Right hindlimb (tissue), 1 donor: Measurements from ENCODE around the gene CACNB3.
A peak's percentile ranks its signal among the peaks of the same experiment; 100 is the strongest.

Experiments used
- DNase-seq: peaks from one replicate; pipeline ENCODE4 v3.0.0-alpha.2; 2018

CACNB3 gene

DNA sequence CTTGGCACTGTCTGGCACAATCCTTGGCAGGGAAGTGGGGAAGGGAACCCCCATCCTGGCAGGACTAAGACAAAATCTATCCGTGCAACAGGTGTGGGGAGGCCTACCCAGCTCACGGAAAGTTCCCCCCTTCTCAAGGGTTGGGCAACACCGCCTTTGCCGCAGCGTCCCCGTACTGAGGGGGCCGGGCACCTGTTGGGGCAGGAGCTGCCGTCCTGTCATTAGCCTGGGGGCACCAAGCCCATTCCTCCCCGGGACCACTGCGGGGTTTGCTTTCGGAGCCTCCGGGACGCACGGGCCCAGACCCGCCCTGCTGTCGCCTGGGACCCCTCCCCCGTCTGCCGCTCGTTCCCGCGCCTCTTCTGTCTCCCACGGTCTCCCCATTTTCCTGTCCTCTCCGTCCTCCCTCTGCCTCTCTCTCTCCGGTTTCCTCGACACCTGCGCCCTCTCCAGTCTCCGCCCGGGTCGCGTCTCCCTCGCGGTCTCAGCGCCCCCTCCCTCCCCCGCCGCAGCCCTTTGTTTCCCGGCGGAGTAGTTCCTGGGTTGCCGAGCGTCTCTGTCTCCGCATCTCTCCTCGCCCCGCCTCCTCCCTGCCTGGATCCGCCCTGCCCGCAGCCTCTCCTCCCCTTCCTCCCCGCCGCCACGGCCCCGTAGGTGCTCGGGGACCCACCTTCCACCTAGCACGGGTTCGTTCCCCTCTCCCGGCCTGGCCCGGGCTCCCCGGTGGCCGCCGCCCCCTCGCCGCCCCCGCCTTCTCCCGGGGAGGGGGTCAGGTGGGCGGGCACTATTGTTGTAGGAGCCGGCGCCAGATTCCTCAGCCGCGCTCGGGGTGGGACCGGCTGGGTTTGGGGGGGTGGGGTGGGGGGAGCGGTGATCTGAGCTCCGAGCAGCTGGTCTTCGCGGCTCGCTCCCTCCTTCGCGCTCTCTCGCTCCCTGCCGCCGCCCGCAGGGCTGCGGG is at the start of gene CACNB3:
TSS of gene CACNB3 (plus strand) at position 624 of the 958 bp plus-strand sequence. CDS start 434 bp downstream, outside the sequence.
- DNase-seq: peak; percentile 80

DNA sequence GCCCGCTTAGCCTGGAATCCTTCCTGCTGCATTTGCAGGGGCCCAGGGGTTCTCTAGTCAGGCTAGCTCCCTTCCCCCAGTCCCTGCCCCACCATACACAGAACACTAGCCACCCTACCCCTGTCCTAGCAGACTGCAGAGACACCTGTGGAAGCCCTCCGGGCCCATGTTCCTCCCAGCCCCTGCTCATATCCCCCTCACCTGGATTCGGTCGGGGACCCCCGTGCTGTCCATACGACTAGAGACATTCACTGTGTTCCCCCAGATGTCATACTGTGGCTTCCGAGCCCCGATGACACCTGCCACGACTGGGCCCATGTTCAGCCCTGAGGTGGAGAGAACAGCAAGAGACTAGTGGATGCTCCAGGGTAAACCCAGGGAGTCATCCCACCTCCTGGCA is 49.6 kb upstream of the CACNB3 start:
- DNase-seq: no peak

DNA sequence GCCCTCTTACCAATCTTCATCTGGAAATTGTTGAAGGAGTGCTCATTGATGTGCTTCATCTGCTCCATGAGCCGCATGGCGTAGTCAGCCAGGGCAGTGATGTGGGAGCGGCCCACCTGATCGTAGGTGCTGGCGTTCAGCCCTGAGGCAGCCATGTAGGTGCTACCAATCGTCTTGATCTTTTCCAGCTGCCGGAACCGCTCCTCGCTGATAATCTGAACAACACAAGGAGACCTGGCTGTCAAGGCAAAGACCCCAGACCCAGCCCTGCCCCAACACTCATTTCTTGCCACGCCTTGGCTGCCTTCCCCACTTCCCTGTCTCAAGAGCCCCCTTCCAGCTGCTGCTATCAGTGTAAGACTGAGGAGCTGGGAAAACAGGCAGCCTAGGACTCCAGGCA is 47.5 kb upstream of the CACNB3 start:
- no peak for DNase-seq

DNA sequence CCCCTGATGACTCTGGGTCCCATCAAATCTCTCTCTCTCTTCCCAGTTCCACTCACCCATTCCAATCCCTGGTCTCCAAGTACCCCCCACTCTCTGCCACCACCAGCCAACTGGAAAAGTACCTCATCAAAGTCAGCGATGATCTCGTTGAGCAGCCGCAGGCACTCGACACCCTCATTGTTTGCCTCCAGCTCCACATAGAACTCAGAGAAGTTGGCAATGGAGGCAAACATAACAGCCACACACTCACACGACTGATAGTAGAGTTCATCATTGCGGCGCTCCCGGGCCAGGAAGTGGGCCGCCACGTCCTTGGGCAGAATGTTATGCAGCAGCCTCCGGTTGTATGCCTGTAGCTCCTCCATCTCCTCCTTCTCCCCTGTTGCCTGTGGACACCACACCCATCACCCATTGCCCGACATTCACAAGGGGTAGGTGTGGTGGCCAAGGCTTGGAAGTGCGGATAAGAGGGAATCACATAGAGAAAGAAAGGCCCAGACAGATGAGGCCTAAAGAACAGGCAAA is 46.6 kb upstream of the CACNB3 start:
- no peak for DNase-seq

DNA sequence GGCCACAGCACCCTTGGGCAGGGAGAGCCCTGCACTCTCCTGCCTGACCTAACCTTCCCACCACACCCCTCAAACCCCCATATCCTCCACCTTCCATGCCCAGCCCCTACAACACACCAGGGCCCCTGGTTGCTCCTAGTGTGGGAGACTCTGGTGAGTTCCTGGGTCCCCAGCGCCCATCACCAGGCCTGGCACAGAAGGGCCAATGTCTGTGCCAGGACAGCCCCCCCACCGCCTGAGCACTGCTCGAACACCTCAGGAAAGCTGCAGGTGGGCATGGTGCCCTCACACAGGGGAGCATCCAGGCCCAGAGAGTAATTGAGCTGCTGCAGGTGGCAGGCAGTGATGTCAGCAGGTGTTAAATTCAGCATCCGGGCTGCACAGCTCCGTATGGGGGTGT is 44.6 kb upstream of the CACNB3 start:
- no peak for DNase-seq

DNA sequence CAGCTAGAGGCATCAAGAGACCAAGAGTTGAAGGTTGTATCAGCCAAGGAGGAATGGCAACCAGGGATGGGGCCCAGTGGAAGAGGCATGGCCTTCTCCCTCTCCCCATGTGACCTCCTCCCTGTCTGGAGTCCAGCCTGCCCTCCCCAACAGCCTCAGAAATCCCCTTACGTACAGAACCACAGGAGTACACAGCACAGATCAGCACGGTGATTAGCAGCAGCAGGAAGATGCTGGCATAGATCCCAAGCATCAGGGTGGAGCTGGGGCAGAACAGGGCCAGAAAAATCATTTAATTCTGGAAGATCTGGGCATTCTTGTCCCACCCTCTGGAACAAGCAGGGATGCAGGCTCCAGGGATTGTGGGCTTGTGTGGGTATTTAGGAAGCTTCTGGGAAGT is 43.8 kb upstream of the CACNB3 start:
- no peak for DNase-seq

GRCh38 chr12:48775299-48775698 is 43.0 kb upstream of the CACNB3 start:
- DNase-seq: no peak

- DNase-seq: no peak
These were observed 42.2 kb upstream of the CACNB3 start for GRCh38 chr12:48775991-48776649.

- no peak for DNase-seq
These were observed 41.3 kb upstream of the CACNB3 start for GRCh38 chr12:48776956-48777355.

GRCh38 chr12:48777501-48778400 is 40.5 kb upstream of the CACNB3 start:
- no peak for DNase-seq

DNA sequence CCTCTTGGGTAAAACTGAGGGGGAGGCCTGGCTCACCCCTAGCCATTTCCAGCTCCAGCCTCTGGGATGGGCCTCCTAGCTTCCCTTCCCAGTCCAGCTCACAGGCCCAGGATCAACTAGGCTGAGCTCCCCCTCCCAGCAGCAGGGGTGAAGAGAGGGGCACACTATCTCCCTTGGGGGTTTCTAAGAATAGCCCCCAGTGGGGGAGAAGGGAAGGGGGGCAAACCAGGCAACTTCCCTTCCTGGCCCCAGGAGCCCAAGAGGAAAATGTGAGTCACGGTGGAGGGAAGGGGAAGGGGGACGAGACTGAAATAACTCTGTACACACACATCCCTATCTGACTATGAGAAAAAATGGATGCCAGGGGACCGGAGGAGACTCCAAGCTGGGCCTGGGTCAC is 38.4 kb upstream of the CACNB3 start:
- peak; percentile 48 for DNase-seq

DNA sequence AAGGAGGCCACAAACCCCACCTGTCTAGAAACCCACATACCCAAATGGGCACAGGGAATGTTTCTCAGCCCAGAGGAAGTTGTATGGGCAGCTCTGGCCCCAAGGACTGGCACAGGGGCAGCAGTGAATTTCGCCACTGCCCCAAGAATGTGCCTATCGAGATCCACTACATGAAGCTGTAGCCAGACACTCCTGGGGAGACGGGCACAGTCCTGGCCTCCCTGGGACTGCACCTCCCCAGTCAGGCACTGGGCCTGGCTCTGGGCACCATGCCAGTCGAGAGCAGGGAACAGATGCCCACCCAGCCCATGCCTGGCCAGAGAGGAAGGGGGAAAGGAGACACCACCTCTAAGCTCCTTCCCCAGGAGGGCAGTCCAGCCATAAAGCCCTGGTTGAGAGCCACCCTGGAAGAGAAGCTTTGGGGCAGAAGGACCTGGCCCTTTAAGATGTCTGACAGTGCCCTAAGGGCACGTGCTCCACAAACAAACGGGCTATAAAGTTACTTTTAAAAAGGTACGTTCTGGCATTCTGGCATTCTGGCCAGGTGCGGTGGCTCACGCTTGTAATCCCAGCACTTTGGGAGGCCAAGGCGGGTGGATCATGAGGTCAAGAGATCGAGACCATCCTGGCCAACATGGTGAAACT is 37.8 kb upstream of the CACNB3 start:
- DNase-seq: no peak

- no peak for DNase-seq
These were observed 36.4 kb upstream of the CACNB3 start for GRCh38 chr12:48781750-48782456.

- DNase-seq: no peak
These were observed 35.6 kb upstream of the CACNB3 start for GRCh38 chr12:48782457-48783395.

- no peak for DNase-seq
These were observed 34.9 kb upstream of the CACNB3 start for GRCh38 chr12:48783432-48783831.

- DNase-seq: no peak
These were observed 31.4 kb upstream of the CACNB3 start for GRCh38 chr12:48786591-48787544.

GRCh38 chr12:48787791-48788523 is 30.3 kb upstream of the CACNB3 start:
- no peak for DNase-seq

GRCh38 chr12:48788524-48788853 is 29.8 kb upstream of the CACNB3 start:
- peak; percentile 39 for DNase-seq
